ENCODE results near the gene CHST11. TPM values are rescaled to one million over a fixed set of nuclear protein-coding genes. Genes with fewer than 3 reads are reported as not detected.

The CHST11 gene
- total and polyA plus RNA-seq, 4 donors, result 0.57 to 11.1 (median 3.7) TPM

- TF ChIP-seq GABPA (IDR thresholded peaks at IDR 0.05 in 1 of 2, conservative IDR thresholded peaks at IDR 0.05 in 1 of 2), result no peak
- no peak for TF ChIP-seq REST (IDR thresholded peaks at IDR 0.05)
- TF ChIP-seq CTCF (IDR thresholded peaks at IDR 0.05; ENCODE audit: low read depth, low read length, missing input control), result no peak
- TF ChIP-seq HNF4A (conservative IDR thresholded peaks at IDR 0.05), result no peak
- TF ChIP-seq EGR1 (IDR thresholded peaks at IDR 0.05; ENCODE audit: low read depth in 2 of 2), result no peak
Observed at GRCh38 chr12:104618691-104619090, 161.9 kb downstream of the CHST11 start.

DNA sequence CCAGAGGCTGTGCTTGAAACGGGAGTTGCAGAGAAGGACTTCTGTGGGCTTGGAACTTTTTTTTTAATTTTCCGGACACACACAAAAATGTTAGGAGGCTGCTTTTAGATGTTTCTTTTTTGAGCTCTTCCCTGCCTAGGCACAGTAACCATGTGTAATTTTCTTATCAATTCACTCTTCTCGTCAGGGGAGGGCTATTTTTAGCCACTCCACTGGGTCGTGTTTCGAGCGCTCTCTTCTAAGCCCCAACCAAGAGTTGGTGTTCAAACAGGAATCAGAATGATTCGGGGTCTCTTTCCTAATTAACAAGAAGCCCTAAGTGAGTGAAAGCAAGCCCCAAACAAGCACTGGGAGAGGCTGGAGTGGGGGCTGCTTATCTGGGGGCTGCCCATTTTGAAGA lies 162.6 kb downstream of the CHST11 start:
- Histone ChIP-seq H3K27me3 (ENCODE audit: control insufficient read depth in 4 of 4, insufficient read depth in 4 of 4, low read length in 3 of 4) (no peaks in the 10 kb centered on the region), H3K27ac (ENCODE audit: low read depth in 1 of 2, low read length in 2 of 2) (no peak overlapping the region), H3K9ac (ENCODE audit: low read depth in 1 of 2, low read length in 2 of 2) (no peak overlapping the region), H3K4me3 (ENCODE audit: low read depth in 1 of 3, low read length in 3 of 3) (no peak overlapping the region), H3K9me3 (ENCODE audit: control insufficient read depth in 4 of 4, low read length in 3 of 4) (peaks cover 0 to 1% (median 0%) of the 10 kb centered on the region in 4 donors), H3K4me1 (ENCODE audit: control insufficient read depth in 4 of 4, insufficient read depth in 4 of 4, low read length in 3 of 4) (no peaks in the 10 kb centered on the region), H3K36me3 (ENCODE audit: control insufficient read depth in 4 of 4, insufficient read depth in 3 of 4, low read depth in 1 of 4, low read length in 3 of 4) (no peaks in the 10 kb centered on the region)
- WGBS, result 80% methylated on average over 7 of the region's 7 CpGs
- no peak for DNase-seq (ENCODE audit: low spot score)
- TF ChIP-seq GABPA (IDR thresholded peaks at IDR 0.05 in 1 of 2, conservative IDR thresholded peaks at IDR 0.05 in 1 of 2), result no peak
- no peak for TF ChIP-seq RXRA (IDR thresholded peaks at IDR 0.05)
- TF ChIP-seq TAF1 (conservative IDR thresholded peaks at IDR 0.05), result no peak
- no peak for TF ChIP-seq YY1 (IDR thresholded peaks at IDR 0.05)
- no peak for TF ChIP-seq HNF4G (IDR thresholded peaks at IDR 0.05)
- TF ChIP-seq CTCF (IDR thresholded peaks at IDR 0.05; ENCODE audit: low read depth, low read length, missing input control), result no peak
- TF ChIP-seq JUND (IDR thresholded peaks at IDR 0.05), result no peak

More at GRCh38 chr12:104618691-104619090, 161.9 kb downstream of the CHST11 start:
- H3K27me3 ChIP-seq (ENCODE audit: control insufficient read depth in 4 of 4, insufficient read depth in 4 of 4, low read length in 3 of 4), result no peaks in the 10 kb centered on the region
- no peak overlapping the region for H3K9ac ChIP-seq (ENCODE audit: low read depth in 1 of 2, low read length in 2 of 2)
- H3K9me3 ChIP-seq (ENCODE audit: control insufficient read depth in 4 of 4, low read length in 3 of 4), result peaks cover 0 to 1% (median 0%) of the 10 kb centered on the region in 4 donors
- no peaks in the 10 kb centered on the region for H3K4me1 ChIP-seq (ENCODE audit: control insufficient read depth in 4 of 4, insufficient read depth in 4 of 4, low read length in 3 of 4)
- no peaks in the 10 kb centered on the region for H3K36me3 ChIP-seq (ENCODE audit: control insufficient read depth in 4 of 4, insufficient read depth in 3 of 4, low read depth in 1 of 4, low read length in 3 of 4)
- WGBS, result 83% methylated on average over 5 of the region's 5 CpGs
- DNase-seq (ENCODE audit: low spot score), result no peak
- no peak overlapping the region for H3K27ac ChIP-seq (ENCODE audit: low read depth in 1 of 2, low read length in 2 of 2)
- no peak overlapping the region for H3K4me3 ChIP-seq (ENCODE audit: low read depth in 1 of 3, low read length in 3 of 3)

All from liver (tissue), 9 donors.